Measurements from ENCODE around the gene ZFAND5.

The ZFAND5 gene

DNA sequence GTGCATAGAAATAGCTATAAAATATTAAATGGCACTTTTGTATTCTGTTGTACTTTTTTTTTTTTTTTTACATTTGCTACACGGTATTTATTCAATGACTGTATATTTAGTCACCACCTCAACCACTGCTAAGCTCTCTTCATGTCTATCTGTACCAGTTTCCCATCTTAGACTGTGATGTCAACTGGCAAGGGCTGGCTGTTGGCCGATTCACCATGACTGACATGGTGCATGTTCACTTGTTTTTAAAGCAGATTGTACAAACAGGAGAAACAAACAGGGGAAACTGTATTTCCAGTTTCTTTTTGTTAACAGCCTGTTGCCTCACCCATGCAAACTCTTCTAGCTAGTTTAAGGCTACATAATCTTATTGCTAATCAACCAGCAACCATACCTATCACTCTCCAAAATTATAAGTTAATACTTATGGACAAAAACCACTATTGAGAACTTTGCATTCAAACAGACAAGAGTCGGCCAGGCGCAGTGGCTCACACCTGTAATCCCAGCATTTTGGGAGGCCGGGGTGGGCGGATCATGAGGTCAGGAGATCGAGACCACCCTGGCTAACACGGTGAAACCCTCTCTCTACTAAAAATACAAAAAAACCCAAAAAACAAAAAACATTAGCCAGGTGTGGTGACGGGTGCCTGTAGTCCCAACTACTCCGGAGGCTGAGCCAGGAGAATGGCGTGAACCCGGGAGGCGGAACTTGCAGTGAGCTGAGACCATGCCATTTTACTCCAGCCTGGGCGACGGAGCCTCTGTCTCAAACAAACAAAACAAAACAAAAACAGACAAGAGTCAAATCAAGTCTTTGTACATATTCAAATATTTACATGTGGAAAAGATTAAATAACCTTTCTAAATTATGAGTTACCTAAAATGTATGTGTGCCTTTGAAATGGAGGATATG, 13.2 kb downstream of the ZFAND5 start:
- H3K9me3 Mint-ChIP-seq = no peaks in the 10 kb centered on the region
- H3K27ac Mint-ChIP-seq = peak overlapping the region in 1 of 2 donors; percentile 33
- H3K27me3 Mint-ChIP-seq = no peaks in the 10 kb centered on the region
- no peak overlapping the region for H3K4me3 Mint-ChIP-seq
- ATAC-seq (no peak), DNase-seq (no peak)
- H3K4me1 Mint-ChIP-seq = peaks cover 20% of the 10 kb centered on the region

DNA sequence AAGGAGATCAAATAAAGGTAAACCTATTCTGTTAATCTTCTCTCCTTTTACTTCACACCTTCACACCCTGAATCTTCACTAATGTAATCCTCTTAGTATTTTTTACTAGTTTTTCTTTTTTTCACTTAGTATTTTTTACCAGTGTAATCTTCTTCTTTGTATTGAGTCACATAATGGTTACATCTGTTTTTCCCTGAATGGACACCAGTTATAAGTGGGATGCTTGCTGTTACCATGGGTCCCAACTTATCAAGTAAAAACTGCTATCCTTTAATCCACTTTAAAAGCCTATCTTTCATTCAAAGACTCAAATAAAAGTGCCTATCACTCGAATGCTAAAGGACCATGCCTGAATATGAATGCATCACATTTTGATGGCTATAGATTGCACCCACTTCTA, 15.1 kb downstream of the ZFAND5 start:
- H3K27me3 Mint-ChIP-seq = no peaks in the 10 kb centered on the region
- peaks cover 7% of the 10 kb centered on the region for H3K4me1 Mint-ChIP-seq
- H3K9me3 Mint-ChIP-seq = no peaks in the 10 kb centered on the region
- no peak overlapping the region for H3K4me3 Mint-ChIP-seq
- DNase-seq (no peak), ATAC-seq (no peak)
- H3K27ac Mint-ChIP-seq = no peak overlapping the region

DNA sequence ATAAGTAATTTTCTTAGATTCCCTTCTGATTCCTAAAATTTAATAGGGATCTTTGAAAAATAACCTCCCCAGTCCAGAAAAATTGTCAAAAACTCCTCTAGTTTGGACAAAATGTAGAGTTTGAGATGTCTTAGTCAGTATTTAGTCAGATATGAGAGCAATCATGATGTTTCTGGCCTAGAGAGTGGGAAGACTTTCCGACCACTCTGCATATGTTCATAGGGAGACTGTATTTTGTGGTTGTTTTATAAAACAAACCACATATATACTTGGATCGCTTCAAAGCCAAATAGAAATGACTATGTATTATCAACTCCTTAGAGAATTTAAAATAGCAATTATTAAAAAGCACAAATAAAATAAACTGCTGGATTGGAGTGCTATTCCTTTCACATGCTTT, 15.8 kb downstream of the ZFAND5 start:
- Mint-ChIP-seq H3K4me3 (no peak overlapping the region), H3K27me3 (no peaks in the 10 kb centered on the region), H3K27ac (no peak overlapping the region), H3K9me3 (no peaks in the 10 kb centered on the region), H3K4me1 (peaks cover 6% of the 10 kb centered on the region)
- ATAC-seq (no peak), DNase-seq (no peak)

DNA sequence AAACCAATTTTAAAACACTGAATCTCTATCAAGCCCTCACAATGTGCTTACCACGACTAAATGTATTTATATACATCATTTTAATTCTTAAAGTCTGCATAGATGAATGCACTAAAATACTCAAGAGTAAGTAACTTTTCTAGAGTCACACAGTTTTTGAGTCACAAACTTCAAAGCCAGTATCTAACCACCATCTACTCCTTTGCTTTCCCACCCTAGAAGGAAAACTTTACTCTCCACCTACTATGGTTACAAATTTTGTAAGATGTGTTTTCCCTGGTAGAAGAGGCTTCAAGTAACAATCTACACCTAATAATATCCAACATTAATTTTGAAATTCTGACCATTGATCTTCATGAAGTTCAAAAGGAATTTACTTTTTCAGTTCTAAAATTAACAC, 18.7 kb downstream of the ZFAND5 start:
- H3K4me1 Mint-ChIP-seq = no peaks in the 10 kb centered on the region
- no peak overlapping the region for H3K4me3 Mint-ChIP-seq
- H3K27me3 Mint-ChIP-seq = no peaks in the 10 kb centered on the region
- no peak for ATAC-seq
- DNase-seq = no peak
- H3K27ac Mint-ChIP-seq = no peak overlapping the region
- no peaks in the 10 kb centered on the region for H3K9me3 Mint-ChIP-seq

DNA sequence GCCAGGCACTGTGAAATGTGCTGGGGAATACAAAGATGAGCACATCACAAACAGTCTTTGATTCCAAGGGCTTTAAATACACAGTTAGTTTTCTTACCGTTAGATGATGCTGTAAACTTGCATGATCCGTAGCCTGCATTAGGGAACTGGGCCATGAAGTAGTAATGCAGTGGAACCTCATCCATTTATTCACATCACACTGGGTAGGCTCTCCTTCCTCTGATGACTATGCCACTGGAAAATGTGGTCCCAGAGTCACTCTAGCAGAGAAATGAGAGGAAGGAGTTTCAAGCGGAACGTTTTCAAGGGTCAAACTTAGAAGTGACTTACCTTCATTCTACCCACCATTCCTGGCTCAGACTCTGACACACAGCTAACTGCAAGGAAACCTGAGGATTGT, 26.4 kb downstream of the ZFAND5 start:
- ATAC-seq = no peak
- Mint-ChIP-seq H3K27me3 (no peaks in the 10 kb centered on the region), H3K4me3 (no peak overlapping the region), H3K4me1 (no peaks in the 10 kb centered on the region), H3K9me3 (peaks cover 0 to 2% of the 10 kb centered on the region in 2 donors), H3K27ac (no peak overlapping the region)
- no peak for DNase-seq

DNA sequence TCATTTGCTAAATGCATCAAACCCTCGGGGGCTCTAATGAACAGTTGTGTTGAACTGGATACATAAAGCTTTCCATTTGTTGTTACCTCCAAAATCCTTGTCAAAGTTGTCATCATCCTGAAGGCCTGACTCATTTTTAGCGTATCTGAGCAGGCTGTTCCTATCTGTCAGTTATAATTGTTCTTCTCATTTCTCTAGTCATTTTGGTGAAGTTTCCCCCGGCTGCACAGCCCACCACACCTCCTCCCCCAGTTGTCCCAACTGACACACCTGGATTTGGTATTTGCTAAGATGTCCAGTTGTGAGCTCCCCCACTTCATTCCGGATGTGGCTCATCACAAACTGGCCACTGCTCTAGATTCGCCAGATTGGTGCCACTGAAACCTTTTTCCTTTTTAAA, 27.7 kb downstream of the ZFAND5 start:
- peaks cover 0 to 5% of the 10 kb centered on the region in 2 donors for H3K9me3 Mint-ChIP-seq
- DNase-seq (no peak), ATAC-seq (no peak)
- no peak overlapping the region for H3K4me3 Mint-ChIP-seq
- H3K4me1 Mint-ChIP-seq = no peaks in the 10 kb centered on the region
- H3K27ac Mint-ChIP-seq = peak overlapping the region in 1 of 2 donors; percentile 82
- H3K27me3 Mint-ChIP-seq = no peaks in the 10 kb centered on the region

DNA sequence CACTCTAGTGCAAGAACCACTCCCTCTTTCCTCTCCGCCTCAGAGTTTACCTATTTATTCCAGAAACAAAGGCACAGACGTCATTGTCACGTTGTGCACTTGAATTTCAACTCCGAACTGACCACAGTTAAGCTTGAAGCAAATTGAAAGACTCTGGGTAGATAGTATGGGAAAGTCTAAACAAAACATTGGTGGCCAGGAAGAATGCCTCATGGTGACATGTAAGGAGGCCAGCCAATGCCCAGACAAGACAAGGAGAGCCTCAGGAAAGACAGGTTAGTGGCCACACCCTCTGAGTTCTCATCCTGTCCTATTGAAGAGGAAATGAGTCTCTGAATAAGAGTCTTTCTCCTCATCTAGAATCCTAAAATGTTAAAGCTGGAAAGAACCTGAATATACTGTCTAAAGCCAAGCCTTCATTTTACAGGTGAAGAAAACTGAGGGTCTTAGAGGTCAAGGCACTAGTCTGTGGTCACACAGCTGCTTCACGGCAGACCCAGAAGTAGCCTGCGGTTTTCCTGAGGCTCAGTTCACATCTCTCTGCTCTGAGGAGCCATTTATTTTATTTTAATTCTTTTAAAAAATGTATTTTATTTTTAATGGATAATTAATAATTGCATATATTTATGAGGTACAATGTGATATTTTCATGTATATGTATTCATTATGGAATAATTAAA, 30.2 kb downstream of the ZFAND5 start:
- DNase-seq (no peak), ATAC-seq (no peak)
- Mint-ChIP-seq H3K27me3 (no peaks in the 10 kb centered on the region), H3K4me3 (no peak overlapping the region), H3K9me3 (peaks cover 0 to 5% of the 10 kb centered on the region in 2 donors), H3K4me1 (no peaks in the 10 kb centered on the region), H3K27ac (no peak overlapping the region)

DNA sequence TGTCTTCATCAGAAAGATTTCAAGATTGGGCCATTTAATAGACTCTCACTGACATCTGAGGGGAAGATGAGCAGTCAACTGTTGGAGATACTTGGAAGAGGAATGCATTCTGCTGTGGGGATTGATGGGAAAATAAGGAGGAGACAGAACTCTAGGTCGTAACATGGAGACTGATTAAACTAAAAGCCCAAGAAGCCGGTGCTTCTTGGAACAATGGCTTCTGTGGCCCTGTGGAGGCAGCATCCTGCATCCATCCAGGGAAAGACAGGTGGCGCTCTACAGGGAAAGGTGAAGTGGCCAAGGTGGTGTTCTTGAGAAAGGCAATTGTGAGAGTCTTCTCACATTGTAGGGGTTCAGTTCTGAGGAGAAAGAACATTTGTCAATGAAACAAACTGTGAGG, 31.3 kb downstream of the ZFAND5 start:
- DNase-seq (no peak), ATAC-seq (no peak)
- Mint-ChIP-seq H3K4me3 (no peak overlapping the region), H3K27ac (peak overlapping the region in 1 of 2 donors; percentile 82), H3K27me3 (no peaks in the 10 kb centered on the region), H3K9me3 (peaks cover 0 to 5% of the 10 kb centered on the region in 2 donors), H3K4me1 (no peaks in the 10 kb centered on the region)

DNA sequence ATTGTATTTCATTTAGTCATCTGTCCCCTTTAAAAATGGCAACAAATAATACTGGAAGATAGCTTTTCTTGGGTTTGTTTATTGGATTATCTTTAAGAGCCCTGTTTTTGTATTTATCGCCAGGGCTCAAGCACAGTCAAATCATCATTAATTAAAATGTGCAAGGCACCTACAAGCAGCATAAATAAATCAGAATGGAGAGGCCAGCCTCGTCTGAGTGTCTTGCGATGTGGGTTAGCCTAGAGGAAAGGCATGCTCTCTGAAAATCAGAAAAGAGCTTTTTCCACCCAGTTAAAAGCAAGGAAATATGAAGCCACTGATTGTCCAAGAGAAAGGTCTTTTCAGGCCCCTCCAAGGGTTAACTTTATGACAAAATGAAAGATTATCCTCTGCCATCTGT, 31.8 kb downstream of the ZFAND5 start:
- no peak overlapping the region for H3K4me3 Mint-ChIP-seq
- DNase-seq (no peak), ATAC-seq (no peak)
- peaks cover 0 to 5% of the 10 kb centered on the region in 2 donors for H3K9me3 Mint-ChIP-seq
- H3K4me1 Mint-ChIP-seq = no peaks in the 10 kb centered on the region
- H3K27ac Mint-ChIP-seq = no peak overlapping the region
- no peaks in the 10 kb centered on the region for H3K27me3 Mint-ChIP-seq

DNA sequence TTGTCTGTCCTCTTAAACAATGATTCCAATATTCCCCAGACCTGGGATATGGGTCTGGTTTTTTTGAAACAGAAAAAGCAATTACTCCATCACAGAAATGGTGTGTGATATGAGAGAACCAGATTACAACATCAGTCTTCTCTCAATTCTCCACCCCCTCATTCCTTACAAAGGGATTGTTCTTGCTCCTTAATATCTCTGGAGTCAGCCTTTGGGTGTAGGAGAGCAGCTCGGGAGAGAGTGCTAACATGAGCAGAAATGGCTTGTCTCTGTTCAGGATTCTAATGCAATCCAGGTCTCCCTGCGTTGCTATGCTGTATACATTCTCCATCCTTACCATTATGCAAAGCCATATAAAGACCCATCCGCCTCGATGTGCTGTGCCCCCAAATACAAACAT, 32.7 kb downstream of the ZFAND5 start:
- Mint-ChIP-seq H3K27ac (no peak overlapping the region), H3K9me3 (peaks cover 0 to 5% of the 10 kb centered on the region in 2 donors)
- no peak for DNase-seq

DNA sequence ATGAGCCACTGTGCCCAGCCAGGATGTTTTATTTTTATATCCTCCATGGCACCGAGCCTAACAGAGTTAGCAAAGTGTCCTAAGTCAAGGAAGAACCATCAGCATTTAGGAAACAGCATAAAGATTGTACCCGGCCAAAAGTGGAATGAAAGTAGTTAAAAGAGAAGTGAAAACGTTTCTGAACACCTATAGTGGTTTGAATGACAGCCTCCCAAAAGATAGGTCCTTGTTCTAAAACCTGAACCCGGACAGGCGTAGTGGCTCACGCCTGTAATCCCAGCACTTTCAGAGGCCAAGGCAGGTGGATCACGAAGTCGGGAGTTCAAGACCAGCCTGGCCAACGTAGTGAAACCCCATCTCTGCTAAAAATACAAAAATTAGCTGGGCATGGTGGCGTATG, 37.4 kb downstream of the ZFAND5 start:
- no peak for ATAC-seq
- H3K9me3 Mint-ChIP-seq = no peaks in the 10 kb centered on the region
- no peak overlapping the region for H3K4me3 Mint-ChIP-seq
- no peaks in the 10 kb centered on the region for H3K4me1 Mint-ChIP-seq
- no peaks in the 10 kb centered on the region for H3K27me3 Mint-ChIP-seq
- DNase-seq = no peak
- H3K27ac Mint-ChIP-seq = no peak overlapping the region

More for the DNA sequence above, 32.7 kb downstream of the ZFAND5 start:
- Mint-ChIP-seq H3K4me1 (no peaks in the 10 kb centered on the region), H3K4me3 (no peak overlapping the region), H3K27me3 (no peaks in the 10 kb centered on the region)
- ATAC-seq = no peak

DNA sequence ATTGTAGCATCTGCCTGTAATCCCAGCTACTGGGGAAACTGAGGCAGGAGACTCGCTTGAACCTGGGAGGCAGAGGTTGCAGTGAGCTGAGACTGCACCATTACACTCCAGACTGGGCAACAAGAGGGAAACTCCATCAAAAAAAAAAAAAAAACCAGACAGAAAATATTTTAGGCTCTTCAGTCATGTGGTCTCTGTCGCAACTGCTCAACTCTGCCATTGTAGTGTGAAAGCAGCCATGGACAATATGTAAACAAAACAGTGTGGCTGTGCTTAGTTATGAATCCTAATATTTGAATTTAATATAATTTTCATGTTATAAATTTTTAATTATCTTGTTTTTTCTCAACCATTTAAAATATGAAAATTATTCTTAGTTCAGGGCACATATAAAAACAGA, 38.4 kb downstream of the ZFAND5 start:
- Mint-ChIP-seq H3K27ac (no peak overlapping the region), H3K27me3 (no peaks in the 10 kb centered on the region), H3K9me3 (no peaks in the 10 kb centered on the region), H3K4me3 (no peak overlapping the region), H3K4me1 (no peaks in the 10 kb centered on the region)
- no peak for DNase-seq
- no peak for ATAC-seq

DNA sequence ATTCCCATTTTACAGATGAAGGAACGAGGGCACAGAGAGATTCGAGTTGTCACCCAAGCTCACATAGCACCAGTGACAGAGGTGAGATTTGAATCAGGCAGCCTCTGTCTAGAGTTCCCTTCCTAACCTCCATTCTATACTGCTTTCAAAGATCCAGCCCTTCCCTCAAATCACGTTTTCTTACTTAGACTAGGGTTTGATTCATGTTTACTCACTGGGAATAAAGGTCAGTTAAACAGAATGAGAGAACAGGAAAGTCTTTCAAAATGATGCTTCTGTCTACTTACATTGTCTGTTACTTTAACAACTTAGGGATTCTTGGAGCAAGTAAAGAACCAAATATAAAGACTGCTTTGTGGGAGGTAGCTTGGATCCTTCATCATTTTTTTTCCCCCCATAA, 40.0 kb downstream of the ZFAND5 start:
- Mint-ChIP-seq H3K9me3 (no peaks in the 10 kb centered on the region), H3K4me3 (no peak overlapping the region), H3K4me1 (no peaks in the 10 kb centered on the region), H3K27me3 (no peaks in the 10 kb centered on the region), H3K27ac (no peak overlapping the region)
- ATAC-seq (no peak), DNase-seq (no peak)

DNA sequence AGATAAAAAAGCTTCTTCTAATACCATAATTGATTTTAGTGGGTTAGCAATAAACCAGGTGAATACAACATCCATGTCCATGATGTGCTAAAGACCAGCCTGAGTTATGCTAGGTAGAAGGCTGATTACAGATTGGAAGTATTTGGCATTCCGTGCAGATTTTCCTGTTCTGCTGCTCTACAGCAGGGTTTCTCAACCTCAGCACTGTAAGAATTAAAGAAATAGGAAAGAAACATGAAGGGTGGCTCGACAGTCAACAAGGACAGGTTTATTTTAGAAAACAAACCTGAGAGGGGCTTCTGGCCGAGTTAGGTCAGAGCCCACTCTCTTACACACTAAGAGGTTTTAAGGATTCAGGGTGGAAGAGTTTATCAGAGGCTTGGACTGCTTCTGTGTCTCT, 42.3 kb downstream of the ZFAND5 start:
- Mint-ChIP-seq H3K4me3 (no peak overlapping the region), H3K4me1 (no peaks in the 10 kb centered on the region), H3K27ac (no peak overlapping the region), H3K9me3 (no peaks in the 10 kb centered on the region), H3K27me3 (no peaks in the 10 kb centered on the region)
- DNase-seq = no peak
- no peak for ATAC-seq

DNA sequence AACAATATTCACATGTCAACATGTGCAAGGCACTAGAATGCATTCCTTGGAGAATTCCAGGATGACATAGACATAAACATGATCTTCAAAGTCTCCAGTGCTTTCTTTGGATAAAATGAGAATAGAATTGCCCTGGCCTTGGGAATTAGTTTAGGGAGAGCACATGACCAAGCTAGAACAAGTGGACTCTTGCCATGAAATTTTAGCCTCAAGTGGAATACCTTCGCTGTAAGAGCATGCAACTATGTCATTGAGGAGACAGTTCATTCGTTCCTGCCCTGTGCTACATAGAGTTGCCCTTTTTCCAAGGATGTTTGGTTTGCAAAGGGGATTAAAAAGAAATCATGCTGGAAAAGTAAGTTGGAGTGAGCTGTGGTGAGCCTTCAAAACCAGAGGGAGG, 42.7 kb downstream of the ZFAND5 start:
- no peak for ATAC-seq
- Mint-ChIP-seq H3K9me3 (no peaks in the 10 kb centered on the region), H3K27me3 (no peaks in the 10 kb centered on the region), H3K4me3 (no peak overlapping the region), H3K27ac (no peak overlapping the region), H3K4me1 (no peaks in the 10 kb centered on the region)
- no peak for DNase-seq

DNA sequence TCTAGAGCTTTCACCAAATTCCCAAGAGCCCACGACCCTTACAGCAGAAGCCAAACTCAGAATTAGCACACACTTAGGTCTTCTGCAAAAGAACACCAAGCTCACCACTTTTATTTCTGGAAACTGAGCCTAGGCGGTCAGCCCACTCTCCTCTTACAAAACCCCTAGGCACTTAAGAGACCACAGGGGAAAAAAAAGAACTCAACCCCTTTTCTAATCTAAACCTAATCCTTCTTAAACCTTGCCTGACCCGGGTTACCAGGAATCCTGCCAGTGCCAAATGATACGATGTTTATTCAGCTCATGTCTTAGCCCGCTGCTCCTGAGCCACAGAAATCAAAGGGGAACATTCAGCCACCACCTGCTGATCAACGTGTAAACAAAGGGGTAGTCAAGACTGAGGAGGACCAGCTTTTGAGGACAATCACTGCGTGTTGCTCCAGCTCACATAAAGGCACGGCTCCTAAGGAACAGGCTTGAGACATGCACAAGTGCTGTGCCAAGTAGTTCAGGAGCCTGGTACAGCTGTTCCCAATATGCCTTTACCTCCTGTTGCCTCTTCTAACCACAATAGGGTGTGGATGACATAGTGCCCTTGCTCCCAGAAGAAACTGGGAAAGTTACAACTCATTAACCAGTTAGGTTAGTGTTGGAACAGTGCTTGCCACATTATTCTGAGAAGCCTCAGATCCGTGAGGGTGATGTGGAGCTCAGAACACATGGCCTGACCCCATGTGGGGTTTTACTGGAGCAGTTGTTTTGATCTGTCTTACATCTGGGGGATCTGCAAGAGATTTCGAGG, 49.3 kb downstream of the ZFAND5 start:
- no peak for ATAC-seq
- H3K4me1 Mint-ChIP-seq = no peaks in the 10 kb centered on the region
- peak overlapping the region in 1 of 2 donors; percentile 85 for H3K27ac Mint-ChIP-seq
- no peak overlapping the region for H3K4me3 Mint-ChIP-seq
- no peaks in the 10 kb centered on the region for H3K9me3 Mint-ChIP-seq
- DNase-seq = no peak
- H3K27me3 Mint-ChIP-seq = no peaks in the 10 kb centered on the region
